Measurements from ENCODE around the gene SNX19.
"Not testable (repeated sequence)": the region's sequence is repeated elsewhere in the genome, so short reads cannot be mapped to it uniquely, and the experiment has no call there.

The SNX19 gene

GRCh38 chr11:130937051-130937450, 20.8 kb upstream of the SNX19 start:
- TF ChIP-seq SUZ12 (IDR thresholded peaks at IDR 0.05; ENCODE audit: extremely low read depth, insufficient read depth, insufficient read length) (no peak), ZNF274 (IDR thresholded peaks at IDR 0.05; ENCODE audit: low read depth, low read length) (no peak), YY1 (IDR thresholded peaks at IDR 0.05; ENCODE audit: insufficient read depth, insufficient read length) (no peak)
- H3K4me3 ChIP-seq (ENCODE audit: insufficient read length, low read depth) = no peak overlapping the region
- no peaks in the 10 kb centered on the region for H3K36me3 ChIP-seq (ENCODE audit: insufficient read depth, insufficient read length, low read length)
- H3K27me3 ChIP-seq (ENCODE audit: insufficient read depth, insufficient read length) = no peaks in the 10 kb centered on the region
- no peaks in the 10 kb centered on the region for H3K9me3 ChIP-seq (ENCODE audit: insufficient read depth, low read length)
- H3K4me1 ChIP-seq (ENCODE audit: insufficient read depth, insufficient read length) = no peaks in the 10 kb centered on the region
- DNase-seq (ENCODE audit: low read depth, low spot score) = no peak
- no peak overlapping the region for H3K9ac ChIP-seq (ENCODE audit: insufficient read length, low read depth)

DNA sequence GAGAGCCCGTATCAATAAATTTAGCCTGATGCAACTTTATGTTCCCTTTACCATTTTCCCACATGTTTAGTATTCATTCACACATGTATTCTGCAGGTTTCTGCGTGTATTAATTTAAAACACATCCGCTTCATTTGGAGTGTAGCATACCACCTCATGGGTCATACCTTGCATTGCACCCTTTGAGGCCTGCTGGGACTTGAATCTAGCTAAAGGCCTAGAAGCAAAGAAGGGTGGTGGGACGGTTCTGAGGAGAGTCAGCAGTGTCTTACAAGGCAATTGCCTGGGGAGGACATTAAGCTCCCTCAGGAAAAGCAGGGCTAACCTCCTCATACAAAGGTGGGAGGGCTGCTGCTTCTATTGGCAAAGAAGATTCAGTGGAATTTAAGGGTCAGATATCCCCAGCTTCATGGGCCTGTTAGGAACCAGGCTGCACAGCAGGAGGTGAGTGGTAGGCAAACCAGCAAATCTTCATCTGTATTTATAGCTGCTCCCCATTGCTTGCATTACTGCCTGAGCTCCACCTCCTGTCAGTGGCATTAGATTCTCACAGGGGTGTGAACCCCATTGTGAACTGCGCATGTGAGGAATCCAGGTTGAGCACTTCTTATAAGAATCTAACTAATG, 15.9 kb upstream of the SNX19 start:
- no peaks in the 10 kb centered on the region for H3K36me3 ChIP-seq (ENCODE audit: insufficient read depth, insufficient read length, low read length)
- H3K27me3 ChIP-seq (ENCODE audit: insufficient read depth, insufficient read length) = no peaks in the 10 kb centered on the region
- H3K4me3 ChIP-seq (ENCODE audit: insufficient read length, low read depth) = no peak overlapping the region
- H3K9ac ChIP-seq (ENCODE audit: insufficient read length, low read depth) = no peak overlapping the region
- DNase-seq (ENCODE audit: low read depth, low spot score) = no peak
- no peaks in the 10 kb centered on the region for H3K4me1 ChIP-seq (ENCODE audit: insufficient read depth, insufficient read length)
- H3K9me3 ChIP-seq (ENCODE audit: insufficient read depth, low read length) = no peaks in the 10 kb centered on the region
- TF ChIP-seq YY1 (IDR thresholded peaks at IDR 0.05; ENCODE audit: insufficient read depth, insufficient read length) (no peak), ZNF274 (IDR thresholded peaks at IDR 0.05; ENCODE audit: low read depth, low read length) (no peak), SUZ12 (IDR thresholded peaks at IDR 0.05; ENCODE audit: extremely low read depth, insufficient read depth, insufficient read length) (no peak)

DNA sequence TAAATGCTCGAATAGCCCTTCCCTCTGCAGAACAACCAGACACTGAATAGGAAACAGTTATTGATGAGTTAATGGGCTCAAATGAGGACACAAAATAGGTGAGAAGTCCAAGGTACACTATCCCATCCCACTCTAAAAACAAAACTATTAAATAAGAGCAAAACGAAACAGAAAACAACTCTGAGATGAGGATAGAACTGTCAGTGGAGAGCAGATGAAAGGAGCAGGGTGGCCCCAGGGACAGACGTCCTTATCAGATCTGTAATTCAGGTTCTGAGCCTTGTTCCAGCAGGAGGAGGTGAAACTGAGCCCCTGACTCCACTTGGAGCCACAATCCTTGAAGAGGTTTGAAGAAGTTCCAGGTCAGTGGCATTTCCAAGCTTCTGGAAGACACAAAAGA, 8.5 kb upstream of the SNX19 start:
- TF ChIP-seq SUZ12 (IDR thresholded peaks at IDR 0.05; ENCODE audit: extremely low read depth, insufficient read depth, insufficient read length) = no peak
- TF ChIP-seq YY1 (IDR thresholded peaks at IDR 0.05; ENCODE audit: insufficient read depth, insufficient read length) = no peak
- no peak for TF ChIP-seq ZNF274 (IDR thresholded peaks at IDR 0.05; ENCODE audit: low read depth, low read length)
- DNase-seq (ENCODE audit: low read depth, low spot score) = no peak
- H3K9me3 ChIP-seq (ENCODE audit: insufficient read depth, low read length) = no peaks in the 10 kb centered on the region; the same call in 1 of the 2 replicates
- H3K4me1 ChIP-seq (ENCODE audit: insufficient read depth, insufficient read length) = no peaks in the 10 kb centered on the region
- no peak overlapping the region for H3K9ac ChIP-seq (ENCODE audit: insufficient read length, low read depth)
- H3K27me3 ChIP-seq (ENCODE audit: insufficient read depth, insufficient read length) = no peaks in the 10 kb centered on the region
- no peaks in the 10 kb centered on the region for H3K36me3 ChIP-seq (ENCODE audit: insufficient read depth, insufficient read length, low read length)
- H3K4me3 ChIP-seq (ENCODE audit: insufficient read length, low read depth) = no peak overlapping the region

- not testable (repeated sequence) for H3K36me3 ChIP-seq (ENCODE audit: insufficient read depth, insufficient read length, low read length); H3K9ac ChIP-seq (ENCODE audit: insufficient read length, low read depth); H3K27me3 ChIP-seq (ENCODE audit: insufficient read depth, insufficient read length); H3K4me3 ChIP-seq (ENCODE audit: insufficient read length, low read depth); H3K4me1 ChIP-seq (ENCODE audit: insufficient read depth, insufficient read length); H3K9me3 ChIP-seq (ENCODE audit: insufficient read depth, low read length)
- peak; percentile 71 for DNase-seq (ENCODE audit: low read depth, low spot score)
These were observed 4.3 kb upstream of the SNX19 start for GRCh38 chr11:130920612-130921011.

DNA sequence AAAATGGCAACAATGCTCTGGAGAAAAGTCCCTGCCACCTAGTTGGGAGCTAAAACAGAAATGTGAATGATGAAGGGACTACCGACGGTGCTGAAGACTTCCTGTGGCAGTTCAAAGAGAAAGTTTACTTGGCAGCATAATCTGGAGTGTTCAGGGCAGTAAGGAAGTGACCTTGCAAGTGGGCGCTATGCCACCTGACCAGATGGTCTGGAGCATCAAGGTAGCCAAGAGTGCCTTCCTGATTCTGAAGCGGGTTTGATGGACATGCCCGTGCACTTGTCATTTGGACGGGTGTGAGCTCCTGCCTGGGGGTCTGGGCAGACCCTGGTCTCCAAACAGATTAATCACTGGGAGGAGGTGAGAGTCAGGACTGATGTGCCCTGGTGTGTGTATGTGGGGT, 1.8 kb upstream of the SNX19 start:
- no peak overlapping the region for H3K4me3 ChIP-seq (ENCODE audit: insufficient read length, low read depth)
- no peak overlapping the region for H3K9ac ChIP-seq (ENCODE audit: insufficient read length, low read depth)
- H3K36me3 ChIP-seq (ENCODE audit: insufficient read depth, insufficient read length, low read length) = peaks cover 22% of the 10 kb centered on the region
- no peak for DNase-seq (ENCODE audit: low read depth, low spot score)
- peaks cover 5% of the 10 kb centered on the region for H3K27me3 ChIP-seq (ENCODE audit: insufficient read depth, insufficient read length)
- H3K4me1 ChIP-seq (ENCODE audit: insufficient read depth, insufficient read length) = peaks cover 4% of the 10 kb centered on the region
- no peak for TF ChIP-seq ZNF274 (IDR thresholded peaks at IDR 0.05; ENCODE audit: low read depth, low read length)
- TF ChIP-seq SUZ12 (IDR thresholded peaks at IDR 0.05; ENCODE audit: extremely low read depth, insufficient read depth, insufficient read length) = no peak
- no peak for TF ChIP-seq YY1 (IDR thresholded peaks at IDR 0.05; ENCODE audit: insufficient read depth, insufficient read length)
- H3K9me3 ChIP-seq (ENCODE audit: insufficient read depth, low read length) = peaks cover 21% of the 10 kb centered on the region; the same call in 1 of the 2 replicates

GRCh38 chr11:130916910-130917309, 631 bp upstream of the SNX19 start:
- peaks cover 21% of the 10 kb centered on the region; the same call in 1 of the 2 replicates for H3K9me3 ChIP-seq (ENCODE audit: insufficient read depth, low read length)
- H3K4me1 ChIP-seq (ENCODE audit: insufficient read depth, insufficient read length) = peaks cover 4% of the 10 kb centered on the region
- no peak for DNase-seq (ENCODE audit: low read depth, low spot score)
- peak overlapping the region; percentile 26 for H3K4me3 ChIP-seq (ENCODE audit: insufficient read length, low read depth)
- H3K9ac ChIP-seq (ENCODE audit: insufficient read length, low read depth) = peak overlapping the region; percentile 25
- TF ChIP-seq ZNF274 (IDR thresholded peaks at IDR 0.05; ENCODE audit: low read depth, low read length) (no peak), YY1 (IDR thresholded peaks at IDR 0.05; ENCODE audit: insufficient read depth, insufficient read length) (no peak), SUZ12 (IDR thresholded peaks at IDR 0.05; ENCODE audit: extremely low read depth, insufficient read depth, insufficient read length) (no peak)
- peaks cover 5% of the 10 kb centered on the region for H3K27me3 ChIP-seq (ENCODE audit: insufficient read depth, insufficient read length)
- peaks cover 27% of the 10 kb centered on the region for H3K36me3 ChIP-seq (ENCODE audit: insufficient read depth, insufficient read length, low read length)

DNA sequence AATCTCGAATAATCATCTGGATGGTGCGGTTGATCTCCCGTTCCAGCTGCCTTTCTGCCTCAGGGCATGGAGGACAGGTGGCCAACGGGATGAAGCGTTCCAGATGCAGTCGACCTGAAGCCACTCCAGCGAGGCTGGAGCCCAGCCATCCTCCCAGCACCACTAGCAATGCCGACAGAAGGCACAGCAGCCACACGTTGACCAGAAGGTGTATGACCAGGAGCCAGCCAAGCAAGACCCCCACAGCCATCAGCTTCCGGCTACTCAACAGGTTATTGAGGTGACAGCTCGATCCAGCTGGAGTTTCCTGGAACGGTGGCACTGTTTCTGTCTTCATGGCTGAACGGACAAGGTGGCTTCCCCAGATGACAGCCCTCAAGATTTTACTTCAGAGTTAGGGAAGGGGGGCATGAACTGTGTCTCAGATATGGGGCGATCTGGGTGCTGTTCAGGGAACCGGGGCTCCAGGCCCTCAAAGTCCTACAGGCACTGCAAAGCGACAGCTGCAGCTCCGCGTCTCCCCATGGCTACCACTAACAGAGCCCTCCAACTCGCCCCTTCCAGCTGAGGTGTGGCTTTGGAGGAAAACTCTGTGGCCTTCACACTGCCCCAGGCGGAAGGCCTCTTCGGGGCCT, 559 bp downstream of the SNX19 start:
- Histone ChIP-seq H3K36me3 (ENCODE audit: insufficient read depth, insufficient read length, low read length) (peaks cover 34% of the 10 kb centered on the region), H3K4me3 (ENCODE audit: insufficient read length, low read depth) (peak overlapping the region; percentile 76), H3K4me1 (ENCODE audit: insufficient read depth, insufficient read length) (peaks cover 4% of the 10 kb centered on the region), H3K9me3 (ENCODE audit: insufficient read depth, low read length) (peaks cover 21% of the 10 kb centered on the region; the same call in 1 of the 2 replicates), H3K27me3 (ENCODE audit: insufficient read depth, insufficient read length) (peaks cover 5% of the 10 kb centered on the region), H3K9ac (ENCODE audit: insufficient read length, low read depth) (peak overlapping the region; percentile 88)
- TF ChIP-seq YY1 (IDR thresholded peaks at IDR 0.05; ENCODE audit: insufficient read depth, insufficient read length) = no peak
- no peak for TF ChIP-seq SUZ12 (IDR thresholded peaks at IDR 0.05; ENCODE audit: extremely low read depth, insufficient read depth, insufficient read length)
- TF ChIP-seq ZNF274 (IDR thresholded peaks at IDR 0.05; ENCODE audit: low read depth, low read length) = no peak
- no peak for DNase-seq (ENCODE audit: low read depth, low spot score)

Data from NT2/D1 (cell line).